CD4-positive, alpha-beta T cell (primary cell): ENCODE measurements around the gene WDR72. TPM values are rescaled to one million over a fixed set of nuclear protein-coding genes. Genes with fewer than 3 reads are reported as not detected.
"Not testable (repeated sequence)": the region's sequence is repeated elsewhere in the genome, so short reads cannot be mapped to it uniquely, and the experiment has no call there.

Experiments used
- ATAC-seq: fragments of 200-7000 bp; cut with Tn5 transposase; one replicate; pipeline ENCODE4 v1.10.0; 2022; ENCODE audit warnings: mild to moderate bottlenecking; ENCODE audit not compliant: poor library complexity
- CTCF ChIA-PET: fragments of 350-600 bp; sonication (Branson Sonifier 250); formaldehyde crosslinking; loops from one replicate; lab custom pipeline; 2021; ENCODE audit warnings: antibody characterized with exemption, inconsistent platforms; lab: Charles Lee
- POLR2A ChIA-PET: fragments of 350-600 bp; sonication (Branson Sonifier 250); formaldehyde crosslinking; loops from one replicate; lab custom pipeline; 2021; ENCODE audit warnings: antibody characterized with exemption, inconsistent platforms; lab: Charles Lee
- DNase-seq, 14 experiments: peaks; one replicate each; pipeline ENCODE4 v3.0.0-alpha.2; 2013 to 2020; ENCODE audit warnings: mixed read lengths in 2 of 14
- H3K27ac ChIP-seq, 2 donors: one replicate each; pipeline versions ENCODE4 v1.5.1 to v1.7.0; 2013; ENCODE audit warnings: low read length in 2 of 2, low read depth in 1 of 2, mild to moderate bottlenecking in 1 of 2
- H3K27me3 ChIP-seq, 2 experiments: 1 replicate in 1 of 2; 2 replicates in 1 of 2; pipeline versions ENCODE4 v1.6.1 to v1.7.0; 2013; ENCODE audit warnings: low read length in 2 of 2, control low read depth in 1 of 2, mild to moderate bottlenecking in 1 of 2, moderate library complexity in 1 of 2; ENCODE audit not compliant: insufficient read depth in 2 of 2, control insufficient read depth in 1 of 2
- H3K36me3 ChIP-seq: one replicate; pipeline ENCODE4 v1.6.1; 2013; ENCODE audit warnings: low read length, control low read depth; ENCODE audit not compliant: insufficient read depth
- H3K4me1 ChIP-seq: one replicate; pipeline ENCODE4 v1.6.1; 2013; ENCODE audit warnings: low read length, control low read depth; ENCODE audit not compliant: insufficient read depth
- H3K4me3 ChIP-seq: one replicate; pipeline ENCODE4 v1.5.1; 2013; ENCODE audit warnings: mild to moderate bottlenecking, low read length, moderate library complexity
- H3K9me3 ChIP-seq, 2 experiments: 1 replicate in 1 of 2; 2 replicates in 1 of 2; pipeline versions ENCODE4 v1.6.1 to v1.7.0; 2013; ENCODE audit warnings: low read length in 2 of 2, mild to moderate bottlenecking in 2 of 2, control low read depth in 1 of 2, moderate library complexity in 1 of 2; ENCODE audit not compliant: control insufficient read depth in 1 of 2, insufficient read depth in 1 of 2
- H3K27ac Mint-ChIP-seq: one replicate; pipeline ENCODE4 v1.8.0; 2020; ENCODE audit warnings: mixed read lengths
- H3K27me3 Mint-ChIP-seq: one replicate; pipeline ENCODE4 v1.8.0; 2021; ENCODE audit warnings: mixed read lengths
- H3K36me3 Mint-ChIP-seq: one replicate; pipeline ENCODE4 v1.8.0; 2021; ENCODE audit warnings: low read depth, mixed read lengths
- H3K4me1 Mint-ChIP-seq: one replicate; pipeline ENCODE4 v1.8.0; 2021; ENCODE audit warnings: low read depth, mixed read lengths
- H3K4me3 Mint-ChIP-seq: one replicate; pipeline ENCODE4 v1.8.0; 2020; ENCODE audit warnings: mild to moderate bottlenecking, mixed read lengths
- H3K9me3 Mint-ChIP-seq: one replicate; pipeline ENCODE4 v1.8.0; 2020; ENCODE audit warnings: mixed read lengths
- intact Hi-C, 2 experiments: fragments of 100-400 bp; cut with DNase I in 1 of 2; cut with micrococcal nuclease in 1 of 2; formaldehyde crosslinking; loops; one replicate each; pipeline versions ENCODE4 v1.15.1 to v1.9.0; 2023 to 2025; cut with DNase I, micrococcal nuclease
- total RNA-seq, 174 experiments: library from RNA in 2 of 174; stranded (reverse) in 2 of 174; gene quantifications; one replicate each; pipeline ENCODE4 v1.2.3 and lab custom pipeline; 2021 to 2026
- TF ChIP-seq, protein P1 (sequence below): fragments of 200-600 bp; IDR thresholded peaks from one replicate; pipeline ENCODE4 v1.8.0; 2022; ENCODE audit warnings: antibody characterized with exemption, mild to moderate bottlenecking

The WDR72 gene
- total RNA-seq, 2 experiments from 2014 or later, result not detected

GRCh38 chr15:53695365-53695764 is 64.1 kb downstream of the WDR72 start:
- H3K9me3 ChIP-seq, result peaks cover 0 to 4% of the 10 kb centered on the region in 2 experiments
- H3K27me3 ChIP-seq, result peaks cover 0 to 2% of the 10 kb centered on the region in 2 experiments
- H3K4me1 ChIP-seq, result no peaks in the 10 kb centered on the region
- Mint-ChIP-seq H3K4me3 (no peak overlapping the region), H3K27ac (no peak overlapping the region), H3K36me3 (no peaks in the 10 kb centered on the region), H3K27me3 (no peaks in the 10 kb centered on the region), H3K9me3 (peaks cover 1% of the 10 kb centered on the region), H3K4me1 (no peaks in the 10 kb centered on the region)
- CTCF ChIA-PET, result no interaction called here
- TF ChIP-seq, protein P1, sequence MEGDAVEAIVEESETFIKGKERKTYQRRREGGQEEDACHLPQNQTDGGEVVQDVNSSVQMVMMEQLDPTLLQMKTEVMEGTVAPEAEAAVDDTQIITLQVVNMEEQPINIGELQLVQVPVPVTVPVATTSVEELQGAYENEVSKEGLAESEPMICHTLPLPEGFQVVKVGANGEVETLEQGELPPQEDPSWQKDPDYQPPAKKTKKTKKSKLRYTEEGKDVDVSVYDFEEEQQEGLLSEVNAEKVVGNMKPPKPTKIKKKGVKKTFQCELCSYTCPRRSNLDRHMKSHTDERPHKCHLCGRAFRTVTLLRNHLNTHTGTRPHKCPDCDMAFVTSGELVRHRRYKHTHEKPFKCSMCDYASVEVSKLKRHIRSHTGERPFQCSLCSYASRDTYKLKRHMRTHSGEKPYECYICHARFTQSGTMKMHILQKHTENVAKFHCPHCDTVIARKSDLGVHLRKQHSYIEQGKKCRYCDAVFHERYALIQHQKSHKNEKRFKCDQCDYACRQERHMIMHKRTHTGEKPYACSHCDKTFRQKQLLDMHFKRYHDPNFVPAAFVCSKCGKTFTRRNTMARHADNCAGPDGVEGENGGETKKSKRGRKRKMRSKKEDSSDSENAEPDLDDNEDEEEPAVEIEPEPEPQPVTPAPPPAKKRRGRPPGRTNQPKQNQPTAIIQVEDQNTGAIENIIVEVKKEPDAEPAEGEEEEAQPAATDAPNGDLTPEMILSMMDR, result no peak
- no peak overlapping the region for H3K27ac ChIP-seq
- DNase-seq, result no peak
- no peaks in the 10 kb centered on the region for H3K36me3 ChIP-seq
- ATAC-seq, result no peak
- intact Hi-C loops, result no loop called here
- no peak overlapping the region for H3K4me3 ChIP-seq
- POLR2A ChIA-PET, result no interaction called here

DNA sequence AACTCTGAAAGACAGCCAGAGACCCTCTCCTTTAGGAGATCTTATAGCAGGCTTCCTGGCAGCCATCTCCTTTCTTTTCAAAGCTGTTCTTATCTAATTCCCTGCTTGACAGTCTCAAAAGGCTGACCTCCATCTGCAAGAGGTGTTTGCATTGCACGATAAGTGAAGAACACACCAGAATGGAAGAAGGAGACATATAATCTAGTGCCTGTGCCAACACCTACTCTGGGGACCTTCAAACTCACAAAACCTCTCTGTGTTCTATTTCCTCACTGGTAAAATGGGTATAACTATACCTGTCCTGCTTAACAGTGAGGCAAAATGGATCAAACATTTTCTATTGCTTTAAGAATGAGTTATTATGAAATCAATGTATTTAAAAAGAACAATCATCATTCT is 65.0 kb downstream of the WDR72 start:
- Histone ChIP-seq H3K4me3 (no peak overlapping the region), H3K9me3 (peaks cover 0 to 4% of the 10 kb centered on the region in 2 experiments), H3K4me1 (no peaks in the 10 kb centered on the region), H3K27ac (no peak overlapping the region), H3K36me3 (no peaks in the 10 kb centered on the region), H3K27me3 (peaks cover 0 to 2% of the 10 kb centered on the region in 2 experiments)
- no peaks in the 10 kb centered on the region for H3K36me3 Mint-ChIP-seq
- no peak overlapping the region for H3K27ac Mint-ChIP-seq
- POLR2A ChIA-PET, result no interaction called here
- DNase-seq (no peak), ATAC-seq (no peak)
- H3K4me1 Mint-ChIP-seq, result no peaks in the 10 kb centered on the region
- TF ChIP-seq, protein P1, result no peak
- H3K9me3 Mint-ChIP-seq, result peaks cover 4% of the 10 kb centered on the region
- no peaks in the 10 kb centered on the region for H3K27me3 Mint-ChIP-seq
- CTCF ChIA-PET, result no interaction called here
- no peak overlapping the region for H3K4me3 Mint-ChIP-seq
- intact Hi-C loops, result no loop called here

GRCh38 chr15:53693729-53694475 is 65.6 kb downstream of the WDR72 start:
- intact Hi-C loops, result no loop called here
- no peaks in the 10 kb centered on the region for H3K36me3 Mint-ChIP-seq
- Histone ChIP-seq H3K9me3 (peaks cover 0 to 4% of the 10 kb centered on the region in 2 experiments), H3K27me3 (peaks cover 0 to 2% of the 10 kb centered on the region in 2 experiments), H3K36me3 (no peaks in the 10 kb centered on the region), H3K27ac (no peak overlapping the region), H3K4me3 (no peak overlapping the region), H3K4me1 (no peaks in the 10 kb centered on the region)
- H3K4me1 Mint-ChIP-seq, result no peaks in the 10 kb centered on the region
- ATAC-seq (no peak), DNase-seq (no peak)
- peaks cover 4% of the 10 kb centered on the region for H3K9me3 Mint-ChIP-seq
- TF ChIP-seq, protein P1, result no peak
- ChIA-PET POLR2A (no interaction called here), CTCF (no interaction called here)
- H3K4me3 Mint-ChIP-seq, result no peak overlapping the region
- no peaks in the 10 kb centered on the region for H3K27me3 Mint-ChIP-seq
- no peak overlapping the region for H3K27ac Mint-ChIP-seq

GRCh38 chr15:53684162-53684561 is 75.3 kb downstream of the WDR72 start:
- intact Hi-C loops, CTCF ChIA-PET, DNase-seq, H3K36me3 ChIP-seq, H3K36me3 Mint-ChIP-seq, ATAC-seq, H3K27me3 Mint-ChIP-seq, H3K9me3 Mint-ChIP-seq, H3K4me3 ChIP-seq, H3K4me1 Mint-ChIP-seq, H3K27me3 ChIP-seq, POLR2A ChIA-PET, H3K4me3 Mint-ChIP-seq, H3K27ac ChIP-seq, H3K27ac Mint-ChIP-seq, H3K9me3 ChIP-seq, H3K4me1 ChIP-seq: not testable (repeated sequence)
